Caki2 (cell line): ENCODE data around the gene ZXDA. TPM values are rescaled to one million over a fixed set of nuclear protein-coding genes. Genes with fewer than 3 reads are reported as not detected.
A peak's percentile ranks its signal among the peaks of the same experiment; 100 is the strongest.
"Not testable (repeated sequence)": the region's sequence is repeated elsewhere in the genome, so short reads cannot be mapped to it uniquely, and the experiment has no call there.

Experiments
- DNase-seq: peaks from one replicate; pipeline ENCODE4 v3.0.0-alpha.2; 2015; ENCODE audit warnings: low read depth
- in situ Hi-C: cut with HindIII; loops from 2 replicates; pipeline ENCODE4 v1.10.0; 2016; ENCODE audit warnings: low sequenced_read_pairs, low pct_unique_long_range_greater_than_20kb, mixed read lengths
- total RNA-seq: library from RNA; depleted of rRNA; stranded (reverse); fragments of >200 nt; shearing (Covaris generic); gene quantifications from 2 replicates; pipeline ENCODE4 v1.2.3, GENCODE V29; 2014; ENCODE audit warnings: low replicate concordance; rRNA removed

Gene ZXDA, protein sequence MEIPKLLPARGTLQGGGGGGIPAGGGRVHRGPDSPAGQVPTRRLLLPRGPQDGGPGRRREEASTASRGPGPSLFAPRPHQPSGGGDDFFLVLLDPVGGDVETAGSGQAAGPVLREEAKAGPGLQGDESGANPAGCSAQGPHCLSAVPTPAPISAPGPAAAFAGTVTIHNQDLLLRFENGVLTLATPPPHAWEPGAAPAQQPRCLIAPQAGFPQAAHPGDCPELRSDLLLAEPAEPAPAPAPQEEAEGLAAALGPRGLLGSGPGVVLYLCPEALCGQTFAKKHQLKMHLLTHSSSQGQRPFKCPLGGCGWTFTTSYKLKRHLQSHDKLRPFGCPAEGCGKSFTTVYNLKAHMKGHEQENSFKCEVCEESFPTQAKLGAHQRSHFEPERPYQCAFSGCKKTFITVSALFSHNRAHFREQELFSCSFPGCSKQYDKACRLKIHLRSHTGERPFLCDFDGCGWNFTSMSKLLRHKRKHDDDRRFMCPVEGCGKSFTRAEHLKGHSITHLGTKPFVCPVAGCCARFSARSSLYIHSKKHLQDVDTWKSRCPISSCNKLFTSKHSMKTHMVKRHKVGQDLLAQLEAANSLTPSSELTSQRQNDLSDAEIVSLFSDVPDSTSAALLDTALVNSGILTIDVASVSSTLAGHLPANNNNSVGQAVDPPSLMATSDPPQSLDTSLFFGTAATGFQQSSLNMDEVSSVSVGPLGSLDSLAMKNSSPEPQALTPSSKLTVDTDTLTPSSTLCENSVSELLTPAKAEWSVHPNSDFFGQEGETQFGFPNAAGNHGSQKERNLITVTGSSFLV
- 2.3 and 2.8 TPM in 2 replicates for total RNA-seq

DNA sequence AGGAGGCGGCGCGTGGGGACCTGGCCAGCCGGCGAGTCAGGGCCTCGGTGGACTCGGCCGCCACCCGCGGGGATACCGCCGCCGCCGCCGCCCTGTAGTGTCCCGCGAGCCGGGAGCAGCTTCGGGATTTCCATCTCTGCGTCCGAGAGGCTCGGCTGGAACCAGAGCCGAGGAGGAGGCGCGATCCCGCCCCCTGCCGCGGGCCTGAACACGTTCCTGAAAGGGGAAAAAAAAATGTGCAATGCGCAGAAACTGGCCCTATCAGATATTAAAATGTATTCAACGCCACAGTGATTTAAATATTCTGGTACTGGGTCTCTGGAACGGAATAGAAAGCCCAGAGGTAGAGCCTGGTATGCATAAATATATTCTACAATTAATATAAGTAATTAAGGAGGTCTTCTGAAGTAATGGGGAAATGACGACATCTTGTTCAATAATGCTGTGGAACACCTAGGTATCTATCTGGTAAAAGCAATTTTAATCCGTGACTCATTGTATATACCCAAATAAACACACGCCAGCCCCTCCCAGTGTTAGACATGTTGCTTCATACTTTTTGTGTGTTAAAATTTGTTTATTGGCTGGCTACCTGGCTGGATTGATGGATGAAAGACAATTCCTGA, at the start of gene ZXDA:
TSS of gene ZXDA (minus strand) at position 172 of the 626 bp plus-strand sequence. CDS start at position 134, 38 bp downstream.
- DNase-seq, in situ Hi-C loops: not testable (repeated sequence)

DNA sequence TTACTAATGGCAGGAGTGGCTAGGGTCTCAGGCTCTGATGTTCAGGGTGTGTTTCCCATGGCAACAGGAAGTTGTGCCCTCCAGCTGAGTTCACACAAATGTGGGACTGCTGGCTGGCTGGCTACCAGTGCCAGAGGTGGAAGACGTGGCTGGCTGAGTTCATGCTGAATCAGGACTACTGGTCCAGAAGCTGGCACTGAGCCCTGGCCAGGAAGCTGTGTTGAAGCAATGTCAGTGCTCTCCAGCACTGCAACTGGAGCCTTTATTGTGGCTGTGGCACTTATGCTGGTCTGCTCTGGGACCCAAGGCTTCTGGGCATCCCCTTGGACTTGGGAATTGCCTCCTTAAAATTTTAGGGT, 42.0 kb upstream of the ZXDA start:
- DNase-seq, result no peak
- in situ Hi-C loops, result no loop called here

DNA sequence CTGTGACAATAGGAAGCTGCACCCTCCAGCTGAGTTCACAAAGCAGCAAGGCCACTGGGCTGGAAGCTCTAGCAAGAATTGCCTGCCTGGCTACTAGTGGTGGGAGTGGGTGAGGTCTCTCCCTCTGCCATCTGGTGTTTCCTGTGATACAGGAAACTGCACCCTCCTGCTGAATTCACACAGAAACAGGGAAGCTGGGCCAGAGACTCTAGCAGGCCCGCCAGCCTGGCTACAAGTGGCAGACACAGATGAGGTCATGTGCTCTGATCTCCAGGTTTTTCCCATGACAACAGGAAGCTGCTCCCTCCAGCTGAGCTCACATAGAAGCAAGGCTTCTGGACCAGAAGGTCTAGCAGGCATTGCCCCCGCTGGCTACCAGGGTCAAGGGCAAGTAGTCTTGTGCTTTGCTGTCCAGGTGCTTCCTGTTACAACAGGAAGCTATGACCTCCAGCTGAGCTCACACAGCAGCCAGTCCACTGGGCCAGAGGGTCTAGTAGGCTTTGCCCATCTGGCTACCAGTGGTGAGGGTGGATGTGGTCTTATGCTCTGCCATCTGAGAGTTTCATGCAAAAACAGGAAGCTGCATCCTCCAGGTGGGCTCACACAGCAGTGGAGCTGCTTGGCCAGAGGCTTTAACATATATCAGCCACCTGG, 41.5 kb upstream of the ZXDA start:
- in situ Hi-C loops, result no loop called here
- no peak for DNase-seq

DNA sequence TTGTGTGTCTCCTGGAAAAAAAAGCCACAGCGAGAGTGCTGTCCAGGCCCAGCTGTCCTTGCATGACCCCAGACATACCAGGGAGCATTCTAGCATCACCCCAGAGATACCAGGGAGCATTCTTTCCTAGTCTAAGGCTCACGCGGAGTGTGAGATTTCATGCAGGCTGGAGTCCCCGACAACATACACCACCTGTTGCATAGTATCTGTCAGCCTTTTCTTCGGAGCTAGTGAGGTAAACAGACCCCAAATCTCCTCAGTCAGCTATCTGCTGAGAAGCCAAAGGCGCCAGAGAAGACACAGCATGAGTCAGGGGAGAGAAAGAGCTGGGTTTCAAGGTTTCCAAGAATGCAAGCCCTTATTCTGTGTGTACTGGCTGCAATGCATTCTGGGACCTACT, 23.1 kb upstream of the ZXDA start:
- DNase-seq, result no peak
- in situ Hi-C loops, result no loop called here

DNA sequence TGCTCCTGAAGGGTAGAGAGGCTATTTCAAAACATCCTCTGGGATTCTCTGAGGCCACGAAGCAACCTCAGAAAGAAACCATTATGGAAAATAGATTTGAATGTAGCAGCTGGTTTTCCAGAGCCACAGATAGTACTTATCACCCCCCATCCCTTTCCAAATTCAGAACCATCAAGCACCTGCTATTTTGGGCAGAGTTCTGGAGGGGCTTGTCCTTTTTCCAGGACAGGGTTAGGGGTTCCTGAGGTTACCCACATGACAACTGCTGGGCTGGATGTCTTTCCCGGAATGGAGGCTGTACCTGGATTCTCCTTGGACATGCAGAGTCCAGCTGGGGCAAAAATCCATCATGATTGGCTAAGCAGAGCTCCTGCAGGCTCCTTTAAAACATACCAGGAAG, 22.0 kb upstream of the ZXDA start:
- in situ Hi-C loops, result no loop called here
- no peak for DNase-seq

DNA sequence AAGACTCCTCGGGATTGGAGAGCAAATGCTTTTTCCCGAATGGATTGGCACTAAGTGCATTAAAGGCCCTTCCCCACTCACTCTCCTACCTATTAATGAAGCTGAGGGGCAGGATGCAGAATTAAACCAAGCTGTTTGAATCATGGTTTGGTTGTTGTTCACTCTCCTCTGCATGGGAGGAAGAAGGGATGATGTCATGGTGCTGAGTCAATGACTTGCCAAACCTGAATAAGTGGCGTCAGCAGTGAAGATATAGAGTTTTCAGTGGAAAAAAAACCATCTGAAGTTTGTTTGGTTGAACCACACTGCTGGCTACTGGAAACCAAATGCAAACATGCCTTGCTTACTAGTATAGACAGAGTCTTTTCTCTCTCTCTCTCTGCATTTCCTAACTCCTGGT, 19.8 kb upstream of the ZXDA start:
- in situ Hi-C loops, result no loop called here

DNA sequence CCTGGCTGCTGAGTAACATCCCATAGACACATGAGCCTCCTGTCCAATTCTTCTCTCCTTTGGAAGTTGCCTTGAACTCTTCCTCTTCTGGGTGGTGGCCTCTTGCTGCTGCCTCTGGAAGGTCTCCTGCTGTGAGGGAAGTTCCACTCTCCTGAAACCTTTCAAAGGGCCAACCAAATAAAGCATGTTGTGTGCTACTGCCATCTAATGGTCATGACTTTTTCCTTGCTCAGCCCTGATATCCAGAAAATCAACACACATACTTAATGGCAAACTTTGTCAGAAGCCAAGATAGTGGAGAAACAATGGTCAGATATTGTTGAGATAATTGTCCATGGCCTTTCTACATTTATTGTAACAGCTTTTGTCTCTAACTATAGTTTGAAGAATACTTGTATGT, 19.1 kb upstream of the ZXDA start:
- peak; percentile 11 for DNase-seq
- in situ Hi-C loops, result no loop called here

More for the DNA sequence above, 19.8 kb upstream of the ZXDA start:
- DNase-seq, result no peak

DNA sequence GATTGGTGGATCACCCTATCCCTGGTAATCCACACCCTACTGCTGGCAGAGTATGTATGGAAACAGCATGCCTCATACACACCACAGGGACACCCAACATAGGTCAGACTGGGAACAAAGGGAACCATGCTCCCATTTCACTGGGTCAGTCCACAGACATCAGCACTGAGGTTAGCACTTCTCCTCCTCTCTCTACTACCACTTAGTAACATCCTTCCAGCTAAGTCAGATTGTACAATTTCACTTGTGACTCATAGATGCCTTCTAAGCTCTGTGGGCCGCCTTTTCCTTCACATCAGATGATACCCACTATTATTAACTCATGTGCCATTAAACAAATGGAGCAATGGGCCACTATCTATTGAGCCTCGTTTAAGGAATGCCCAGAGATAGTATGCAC, 15.5 kb upstream of the ZXDA start:
- in situ Hi-C loops, result no loop called here
- DNase-seq, result no peak

DNA sequence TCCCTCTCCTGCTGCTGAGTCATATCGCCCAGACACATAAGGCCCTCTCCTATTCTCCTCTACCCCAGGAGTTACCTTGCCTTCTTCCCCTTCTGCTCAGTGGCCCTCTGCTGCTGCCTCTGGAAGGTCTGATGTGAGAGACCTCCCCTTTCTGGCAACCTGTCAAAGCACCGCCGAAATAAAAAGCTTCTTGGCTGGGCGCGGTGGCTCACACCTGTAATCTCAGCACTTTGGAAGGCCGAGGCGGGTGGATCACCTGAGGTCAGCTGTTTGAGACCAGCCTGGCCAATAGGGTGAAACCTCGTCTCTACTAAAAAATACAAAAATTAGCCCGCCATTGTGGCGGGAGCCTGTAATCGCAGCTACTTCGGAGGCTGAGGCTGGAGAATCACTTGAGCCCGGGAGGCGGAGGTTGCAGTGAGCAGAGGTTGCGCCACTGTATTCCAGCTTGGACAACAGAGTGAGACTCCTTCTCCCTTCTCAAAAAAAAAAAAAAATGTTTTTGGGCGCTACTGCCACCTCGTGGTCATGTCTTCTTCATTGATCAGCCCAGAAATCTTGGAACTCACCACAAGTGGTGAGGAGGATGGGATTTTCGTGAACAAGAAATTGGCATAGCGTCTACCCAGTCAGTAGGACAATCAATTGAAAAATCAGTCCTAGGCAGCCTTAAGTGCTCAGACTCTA, 8.6 kb upstream of the ZXDA start:
- in situ Hi-C loops, result no loop called here
- DNase-seq, result peak; percentile 36

DNA sequence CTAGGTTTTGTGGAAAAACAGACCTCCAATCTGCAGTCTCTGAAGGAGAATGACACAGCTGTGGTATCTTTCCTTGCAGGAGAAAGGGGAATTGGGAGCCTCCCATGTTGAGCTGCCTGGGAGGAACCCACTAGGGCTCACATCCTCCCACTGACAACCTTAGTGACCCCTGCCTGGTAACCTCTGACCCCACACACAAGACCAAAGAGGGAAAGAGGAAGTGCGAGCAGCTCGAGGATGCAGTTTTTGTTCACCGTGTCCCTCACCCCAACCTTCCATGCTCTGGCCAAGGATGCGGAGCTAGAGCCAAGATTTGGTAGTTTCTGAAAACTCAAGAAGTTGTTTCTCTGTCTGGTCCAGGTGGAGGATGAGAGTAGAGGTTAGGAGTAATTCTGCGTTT, 5.4 kb upstream of the ZXDA start:
- no peak for DNase-seq
- in situ Hi-C loops, result no loop called here

DNA sequence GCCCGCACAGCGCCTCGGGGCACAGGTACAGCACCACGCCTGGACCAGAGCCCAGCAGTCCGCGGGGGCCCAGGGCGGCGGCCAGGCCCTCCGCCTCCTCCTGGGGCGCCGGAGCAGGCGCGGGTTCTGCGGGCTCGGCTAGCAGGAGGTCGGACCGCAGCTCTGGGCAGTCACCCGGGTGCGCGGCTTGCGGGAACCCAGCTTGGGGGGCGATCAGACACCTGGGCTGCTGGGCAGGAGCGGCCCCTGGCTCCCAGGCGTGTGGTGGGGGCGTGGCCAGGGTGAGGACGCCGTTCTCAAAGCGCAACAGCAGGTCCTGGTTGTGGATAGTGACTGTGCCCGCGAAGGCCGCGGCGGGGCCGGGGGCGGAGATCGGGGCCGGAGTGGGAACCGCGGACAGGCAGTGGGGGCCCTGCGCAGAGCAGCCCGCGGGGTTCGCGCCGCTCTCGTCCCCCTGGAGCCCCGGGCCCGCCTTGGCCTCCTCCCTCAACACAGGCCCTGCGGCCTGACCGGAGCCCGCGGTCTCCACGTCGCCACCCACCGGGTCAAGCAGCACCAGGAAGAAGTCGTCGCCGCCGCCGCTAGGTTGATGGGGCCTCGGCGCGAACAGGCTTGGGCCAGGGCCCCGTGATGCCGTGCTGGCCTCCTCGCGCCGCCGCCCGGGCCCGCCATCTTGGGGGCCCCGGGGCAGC, 517 bp downstream of the ZXDA start:
- DNase-seq, result peak; percentile 46
- in situ Hi-C loops, result not testable (repeated sequence)

DNA sequence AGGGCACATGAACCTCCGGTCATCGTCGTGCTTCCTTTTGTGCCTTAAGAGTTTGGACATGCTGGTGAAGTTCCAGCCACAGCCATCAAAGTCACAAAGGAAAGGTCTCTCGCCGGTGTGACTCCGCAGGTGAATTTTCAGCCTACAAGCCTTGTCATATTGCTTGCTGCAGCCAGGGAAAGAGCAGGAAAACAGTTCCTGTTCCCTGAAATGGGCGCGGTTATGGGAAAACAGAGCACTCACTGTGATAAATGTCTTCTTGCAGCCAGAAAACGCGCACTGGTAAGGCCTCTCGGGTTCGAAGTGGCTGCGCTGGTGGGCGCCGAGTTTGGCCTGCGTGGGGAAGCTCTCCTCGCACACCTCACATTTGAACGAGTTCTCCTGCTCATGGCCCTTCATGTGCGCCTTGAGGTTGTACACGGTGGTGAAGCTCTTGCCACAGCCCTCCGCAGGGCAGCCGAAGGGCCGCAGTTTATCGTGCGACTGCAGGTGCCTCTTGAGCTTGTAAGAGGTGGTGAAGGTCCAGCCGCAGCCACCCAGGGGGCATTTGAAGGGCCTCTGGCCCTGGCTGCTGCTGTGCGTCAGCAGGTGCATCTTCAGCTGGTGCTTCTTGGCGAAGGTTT, 1.2 kb downstream of the ZXDA start:
- DNase-seq, in situ Hi-C loops: not testable (repeated sequence)

DNA sequence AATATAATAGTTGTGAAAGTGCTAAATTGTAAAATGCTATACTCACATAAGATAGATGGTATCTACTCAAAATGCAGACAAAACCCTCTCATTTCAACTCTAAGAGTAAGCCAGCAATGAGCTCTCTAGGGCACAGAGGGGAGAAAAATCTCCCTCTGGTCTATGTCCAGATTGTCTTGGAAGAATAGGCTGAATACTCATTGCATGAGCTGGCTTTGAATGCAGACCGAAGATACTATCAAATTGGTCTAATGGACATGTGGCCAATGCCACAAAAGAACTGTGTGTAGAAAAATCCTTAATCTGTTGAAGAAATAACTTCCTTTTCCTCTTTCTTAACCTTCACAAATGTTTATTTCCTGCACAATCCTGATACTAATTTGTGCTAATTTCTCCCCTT, 3.5 kb downstream of the ZXDA start:
- DNase-seq, result no peak
- in situ Hi-C loops, result no loop called here

DNA sequence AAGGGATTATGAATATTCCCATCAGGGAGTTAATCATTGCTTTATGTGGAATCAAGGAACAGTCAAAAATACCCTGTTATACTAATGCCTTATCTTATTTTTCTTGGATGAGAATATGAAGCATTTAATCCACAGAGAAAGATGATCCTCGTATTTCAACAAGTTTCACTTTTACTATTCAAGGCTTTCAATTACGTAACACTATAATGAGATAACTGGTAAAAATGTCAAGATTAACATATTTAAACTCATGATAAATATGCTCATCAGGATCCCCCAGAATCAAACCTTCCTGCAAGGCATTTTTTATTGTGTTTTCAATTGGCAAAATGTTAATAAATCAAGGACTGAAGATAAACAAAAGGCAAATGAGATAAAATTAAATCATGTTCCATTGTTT, 5.1 kb downstream of the ZXDA start:
- DNase-seq, result no peak
- in situ Hi-C loops, result no loop called here

DNA sequence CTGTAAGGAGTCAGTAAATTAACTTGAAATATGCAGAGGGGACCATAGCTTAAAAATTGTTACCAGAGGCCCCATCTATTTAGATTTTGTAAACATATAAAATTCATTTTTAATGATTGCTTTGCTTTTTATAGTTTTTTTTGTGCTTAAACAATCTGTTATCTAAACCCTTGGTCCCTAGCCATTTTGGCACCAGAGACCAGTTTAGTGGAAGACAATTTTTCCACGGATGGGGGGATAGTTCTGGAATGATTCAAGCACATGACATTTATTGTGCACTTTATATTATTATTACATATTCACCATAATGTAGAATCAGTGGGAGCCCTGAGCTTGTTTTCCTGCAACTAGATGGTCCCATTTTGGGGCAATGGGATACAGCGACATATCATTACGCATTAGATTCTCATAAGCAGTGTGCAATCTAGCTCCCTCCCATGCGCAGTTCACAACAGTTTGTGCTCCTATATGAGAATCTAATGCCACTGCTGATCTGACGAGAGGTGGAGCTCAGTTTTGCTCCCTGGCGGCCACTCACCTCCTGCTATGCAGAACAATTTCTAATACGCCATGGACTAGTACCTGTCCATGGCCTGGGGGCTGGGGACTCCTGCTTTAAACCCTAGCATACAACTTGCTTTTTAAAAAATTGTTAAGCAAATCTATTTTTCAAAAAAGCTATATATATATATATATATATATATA, 5.9 kb downstream of the ZXDA start:
- DNase-seq, result no peak
- in situ Hi-C loops, result no loop called here

DNA sequence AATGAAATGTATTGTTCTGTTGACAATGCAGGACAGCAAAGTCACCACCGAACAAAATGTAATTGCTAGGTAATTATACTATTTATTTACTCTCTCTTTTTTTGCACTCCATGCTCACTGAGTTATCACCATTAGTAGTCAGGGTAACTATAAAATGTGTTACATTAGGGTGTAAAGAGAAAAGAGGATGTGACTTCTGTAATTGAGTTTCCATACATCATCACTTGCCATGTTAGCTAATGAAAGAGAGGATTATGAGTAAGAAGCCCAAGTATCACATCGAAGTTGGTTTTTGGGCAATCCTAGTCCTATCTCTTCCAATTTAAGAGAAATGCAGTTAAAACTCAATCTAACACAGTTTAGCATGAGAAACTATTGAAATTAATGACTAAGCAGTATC, 7.6 kb downstream of the ZXDA start:
- in situ Hi-C loops, result no loop called here
- DNase-seq, result no peak

DNA sequence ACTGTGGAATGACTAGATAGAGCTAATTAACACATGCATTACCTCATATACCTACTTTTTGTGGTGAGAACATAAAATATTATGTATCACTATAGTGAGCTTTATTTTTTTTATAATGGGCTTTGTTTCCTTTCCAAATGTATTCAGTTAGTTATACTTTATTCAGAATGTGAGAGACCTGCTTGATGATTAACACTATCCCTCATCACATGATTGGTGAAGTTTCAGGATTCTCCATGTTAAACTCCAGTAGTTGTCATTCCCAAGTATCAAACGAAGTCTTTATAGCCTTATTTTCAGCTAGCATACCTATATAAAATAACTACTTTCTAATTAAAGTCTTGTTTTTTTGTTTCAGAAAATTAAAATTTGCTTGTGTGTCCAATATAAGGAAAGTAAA, 8.8 kb downstream of the ZXDA start:
- in situ Hi-C loops, result no loop called here

More for the DNA sequence above, 8.8 kb downstream of the ZXDA start:
- DNase-seq, result no peak
